ENCODE measurements around the gene NUP155. TPM values are rescaled to one million over a fixed set of nuclear protein-coding genes. Genes with fewer than 3 reads are reported as not detected.

The NUP155 gene
- total and polyA plus RNA-seq, 2 of the 4 experiments (the other 2 are of a cell fraction) = 7.5 to 43.9 TPM

- H3K4ac ChIP-seq (ENCODE audit: low read depth, low read length) = no peak overlapping the region
- no peak overlapping the region for H4K8ac ChIP-seq (ENCODE audit: low read depth in 2 of 2, low read length in 2 of 2)
- CTCF ChIA-PET = no interaction called here
- no peak overlapping the region for H3K9ac ChIP-seq (ENCODE audit: low read depth, low read length)
- no peak overlapping the region for H3K14ac ChIP-seq (replicated peaks; ENCODE audit: low read depth, low read length)
- intact Hi-C loops (cut with micrococcal nuclease) (no loop called here), in situ Hi-C loops (cut with MboI; ENCODE audit: low sequenced_read_pairs) (no loop called here), dilution Hi-C loops (cut with HindIII; ENCODE audit: low sequenced_read_pairs, unreplicated experiment) (no loop called here)
- WGBS, 2 experiments (ENCODE audit: extremely low coverage in 2 of 2, insufficient read length in 1 of 2) = 80% methylated on average over 2 of the region's 3 CpGs; no CpG with 5 or more reads in 1 of the 2 experiments
- H2AK9ac ChIP-seq (replicated peaks; ENCODE audit: low read depth, low read length, poor library complexity) = no peak overlapping the region
- no peak overlapping the region for H3K18ac ChIP-seq (ENCODE audit: low read depth, low read length)
- H3K4me2 ChIP-seq (ENCODE audit: low read depth, low read length) = no peak overlapping the region
- POLR2A ChIA-PET (ENCODE audit: unreplicated experiment) = no interaction called here
- no peak overlapping the region for H4K5ac ChIP-seq (ENCODE audit: low read depth, low read length)
- TF ChIP-seq BHLHE40 (IDR thresholded peaks at IDR 0.05; ENCODE audit: low read depth, low read length) (no peak), MAFK (IDR thresholded peaks at IDR 0.05; ENCODE audit: low read depth, low read length) (no peak), RAD21 (IDR thresholded peaks at IDR 0.05; ENCODE audit: low read length) (no peak), RFX5 (IDR thresholded peaks at IDR 0.05; ENCODE audit: low read depth, low read length) (no peak), SMC3 (IDR thresholded peaks at IDR 0.05; ENCODE audit: low read depth, low read length) (no peak), CEBPB (IDR thresholded peaks at IDR 0.05; ENCODE audit: low read depth, low read length) (no peak), NFE2L2 (IDR thresholded peaks at IDR 0.05; ENCODE audit: low read depth, low read length) (no peak), FOS (IDR thresholded peaks at IDR 0.05; ENCODE audit: low read depth, low read length) (no peak), CTCF (conservative IDR thresholded peaks at IDR 0.05; ENCODE audit: low read depth, low read length) (no peak), RCOR1 (IDR thresholded peaks at IDR 0.05; ENCODE audit: insufficient replicate concordance, low read length) (no peak), MXI1 (IDR thresholded peaks at IDR 0.05; ENCODE audit: borderline replicate concordance, low read depth, low read length) (no peak), USF2 (IDR thresholded peaks at IDR 0.05; ENCODE audit: low read depth, low read length) (no peak), CHD1 (IDR thresholded peaks at IDR 0.05; ENCODE audit: low read depth, low read length) (no peak), MAZ (IDR thresholded peaks at IDR 0.05; ENCODE audit: borderline replicate concordance, low read depth, low read length) (no peak), ELK1 (IDR thresholded peaks at IDR 0.05; ENCODE audit: borderline replicate concordance, low read depth, low read length) (no peak), POLR2A (IDR thresholded peaks at IDR 0.05; ENCODE audit: low read depth, low read length) (no peak)
- no peak overlapping the region for H3K56ac ChIP-seq (ENCODE audit: extremely low read depth, insufficient read depth, low read length)
- H3K27me3 ChIP-seq (ENCODE audit: control insufficient read depth, insufficient read depth, low read length) = no peaks in the 10 kb centered on the region
- H4K91ac ChIP-seq (ENCODE audit: insufficient read depth, low read depth, low read length) = no peak overlapping the region
- no peaks in the 10 kb centered on the region for H3K4me1 ChIP-seq (ENCODE audit: control insufficient read depth, insufficient read depth, low read length)
- H2BK15ac ChIP-seq (ENCODE audit: low read depth, low read length) = no peak overlapping the region
- H2AFZ ChIP-seq (replicated peaks; ENCODE audit: low read length, poor library complexity) = no peak overlapping the region
- no peak overlapping the region for H3K27ac ChIP-seq (ENCODE audit: insufficient read depth, low read length)
- H3K23ac ChIP-seq (ENCODE audit: low read depth, low read length) = no peak overlapping the region
- no peaks in the 10 kb centered on the region for H4K20me1 ChIP-seq (ENCODE audit: insufficient read depth, low read length)
- no peak overlapping the region for H2AK5ac ChIP-seq (ENCODE audit: low read depth, low read length)
- no peaks in the 10 kb centered on the region for H3K36me3 ChIP-seq (ENCODE audit: control insufficient read depth, insufficient read depth, low read length)
- DNase-seq (no peak), ATAC-seq (ENCODE audit: low read depth) (no peak)
- H2BK120ac ChIP-seq (ENCODE audit: low read depth, low read length) = no peak overlapping the region
- BruUV-seq (replicated peaks) = no TSS peak
- no peaks in the 10 kb centered on the region for H3K9me3 ChIP-seq (ENCODE audit: control insufficient read depth, insufficient read depth, low read length)
- no peak overlapping the region for H3K4me3 ChIP-seq (ENCODE audit: insufficient read depth, low read depth, low read length)
- no peak overlapping the region for H2BK20ac ChIP-seq (ENCODE audit: low read depth, low read length)
- H3K79me1 ChIP-seq (ENCODE audit: low read depth in 1 of 2, low read length in 2 of 2) = peaks cover 0 to 10% of the 10 kb centered on the region in 2 experiments; a peak in 2 of 4 replicates
- H3K9me1 ChIP-seq (ENCODE audit: insufficient read depth, low read length) = no peaks in the 10 kb centered on the region
- no peak overlapping the region for H2BK5ac ChIP-seq (ENCODE audit: low read depth, low read length, poor library complexity, severe bottlenecking)
Observed at GRCh38 chr5:37375091-37375490, 4.2 kb upstream of the NUP155 start.

Data from IMR-90 (cell line).